GM19452 (cell line): Measurements from ENCODE around the gene TMEM151A.

ENCODE experiments used
- ATAC-seq: cut with Tn5 transposase; IDR thresholded peaks from one replicate; pipeline ENCODE4 v1.9.1; 2021; ENCODE audit not compliant: unreplicated experiment

The TMEM151A gene

GRCh38 chr11:66334605-66335442, 43.1 kb downstream of the TMEM151A start:
- ATAC-seq: no peak

- no peak for ATAC-seq
Observed at GRCh38 chr11:66335531-66336233, 44.0 kb downstream of the TMEM151A start.

GRCh38 chr11:66336234-66337102, 44.8 kb downstream of the TMEM151A start, which contains the start of gene RIN1:
Gene RIN1 (minus strand): TSS chr11:66336434. CDS start chr11:66336402, 32 bp downstream.
- peak; percentile 69 for ATAC-seq

- ATAC-seq: no peak
Observed at GRCh38 chr11:66337103-66337899, 45.6 kb downstream of the TMEM151A start.

- ATAC-seq: no peak
Observed at GRCh38 chr11:66338276-66339161, 46.8 kb downstream of the TMEM151A start.

GRCh38 chr11:66339162-66339675, 47.5 kb downstream of the TMEM151A start:
- no peak for ATAC-seq

GRCh38 chr11:66339686-66340483, 48.2 kb downstream of the TMEM151A start:
- ATAC-seq: no peak

- no peak for ATAC-seq
Observed at GRCh38 chr11:66340596-66341501, 49.2 kb downstream of the TMEM151A start.

GRCh38 chr11:66341502-66342126, 49.9 kb downstream of the TMEM151A start:
- ATAC-seq: no peak

GRCh38 chr11:66343176-66343575, 51.5 kb downstream of the TMEM151A start:
- ATAC-seq: no peak

- peak; percentile 73 for ATAC-seq
Observed at GRCh38 chr11:66344550-66345315, 53.0 kb downstream of the TMEM151A start, which contains the start of gene BRMS1. Gene BRMS1 (minus strand): TSS chr11:66345104. CDS start chr11:66342234, 2,870 bp downstream.

GRCh38 chr11:66345316-66345649, 53.6 kb downstream of the TMEM151A start:
- no peak for ATAC-seq
